Type B pancreatic cell (in vitro differentiated cells): Measurements from ENCODE around the gene NRIP3. TPM values are rescaled to one million over a fixed set of nuclear protein-coding genes. Genes with fewer than 3 reads are reported as not detected.
"Not testable (repeated sequence)": the region's sequence is repeated elsewhere in the genome, so short reads cannot be mapped to it uniquely, and the experiment has no call there.

Source experiments
- DNase-seq: peaks from one replicate; pipeline ENCODE4 v3.0.0; 2021; ENCODE audit warnings: mixed read lengths; ENCODE audit not compliant: unreplicated experiment; ENCODE audit errors: extremely low spot score
- H3K27ac Mint-ChIP-seq: 2 replicates; pipeline ENCODE4 v1.8.0; 2021; ENCODE audit warnings: mild to moderate bottlenecking, mixed read lengths
- H3K27me3 Mint-ChIP-seq: 2 replicates; pipeline ENCODE4 v1.8.0; 2021; ENCODE audit warnings: mixed read lengths
- H3K36me3 Mint-ChIP-seq: 2 replicates; pipeline ENCODE4 v1.8.0; 2021; ENCODE audit warnings: mixed read lengths
- H3K4me1 Mint-ChIP-seq: one replicate; pipeline ENCODE4 v1.8.0; 2021; ENCODE audit warnings: mixed read lengths; ENCODE audit not compliant: unreplicated experiment
- H3K4me3 Mint-ChIP-seq: 2 replicates; pipeline ENCODE4 v1.8.0; 2021; ENCODE audit warnings: mild to moderate bottlenecking, mixed read lengths
- H3K9me3 Mint-ChIP-seq: 2 replicates; pipeline ENCODE4 v1.8.0; 2021; ENCODE audit warnings: mixed read lengths
- CTCF ChIP-seq: fragments of 200-600 bp; sonication (generic); conservative IDR thresholded peaks from 2 replicates; pipeline ENCODE4 v1.5.0; 2021; ENCODE audit warnings: antibody characterized with exemption, mild to moderate bottlenecking
- total RNA-seq: library from RNA; stranded (reverse); gene quantifications from 2 replicates; pipeline ENCODE4 v1.2.1, GENCODE V29; 2021; ENCODE audit warnings: low replicate concordance

NRIP3 gene
- total RNA-seq, 1 donor from 2014 or later = 0.92 TPM

GRCh38 chr11:8942518-8943066, 61.2 kb downstream of the NRIP3 start, which contains the start of gene ASCL3:
ASCL3 (minus strand) TSS chr11:8943016; CDS start chr11:8938161, 4,855 bp downstream.
- H3K4me1 Mint-ChIP-seq = no peaks in the 10 kb centered on the region
- no peak within 1 kb of the TSS for H3K4me3 Mint-ChIP-seq
- H3K36me3 Mint-ChIP-seq = no peaks in the 10 kb centered on the region
- DNase-seq = no peak
- H3K27ac Mint-ChIP-seq = no peak within 1 kb of the TSS
- no peaks in the 10 kb centered on the region for H3K9me3 Mint-ChIP-seq
- TF ChIP-seq CTCF = no peak
- H3K27me3 Mint-ChIP-seq = no peaks in the 10 kb centered on the region

- TF ChIP-seq CTCF = no peak
- H3K4me1 Mint-ChIP-seq = no peaks in the 10 kb centered on the region
- no peak for DNase-seq
- no peak overlapping the region for H3K27ac Mint-ChIP-seq
- H3K36me3 Mint-ChIP-seq = no peaks in the 10 kb centered on the region
- H3K4me3 Mint-ChIP-seq = no peak overlapping the region
- H3K9me3 Mint-ChIP-seq = no peaks in the 10 kb centered on the region
- no peaks in the 10 kb centered on the region for H3K27me3 Mint-ChIP-seq
Observed at GRCh38 chr11:8941341-8942103, 62.3 kb downstream of the NRIP3 start.

- Mint-ChIP-seq H3K27ac (no peak overlapping the region), H3K4me3 (no peak overlapping the region), H3K27me3 (no peaks in the 10 kb centered on the region), H3K9me3 (no peaks in the 10 kb centered on the region), H3K4me1 (peaks cover 10% of the 10 kb centered on the region), H3K36me3 (no peaks in the 10 kb centered on the region)
- DNase-seq = no peak
- TF ChIP-seq CTCF = no peak
Observed at GRCh38 chr11:8937659-8938058, 66.1 kb downstream of the NRIP3 start.

GRCh38 chr11:8937159-8937558, 66.6 kb downstream of the NRIP3 start:
- Mint-ChIP-seq H3K9me3 (no peaks in the 10 kb centered on the region), H3K36me3 (no peaks in the 10 kb centered on the region), H3K27me3 (no peaks in the 10 kb centered on the region), H3K4me1 (peaks cover 14% of the 10 kb centered on the region), H3K4me3 (no peak overlapping the region), H3K27ac (no peak overlapping the region)
- no peak for TF ChIP-seq CTCF
- no peak for DNase-seq

GRCh38 chr11:8935789-8936188, 68.0 kb downstream of the NRIP3 start:
- not testable (repeated sequence) for H3K9me3 Mint-ChIP-seq, H3K36me3 Mint-ChIP-seq, H3K4me3 Mint-ChIP-seq, DNase-seq, H3K27me3 Mint-ChIP-seq
- H3K27ac Mint-ChIP-seq = peak overlapping the region; percentile 92
- peaks cover 14% of the 10 kb centered on the region for H3K4me1 Mint-ChIP-seq

GRCh38 chr11:8934742-8935488, 68.9 kb downstream of the NRIP3 start:
- Mint-ChIP-seq H3K27ac (peak overlapping the region; percentile 92), H3K27me3 (no peaks in the 10 kb centered on the region), H3K4me3 (peak overlapping the region; percentile 69), H3K4me1 (peaks cover 14% of the 10 kb centered on the region), H3K36me3 (no peaks in the 10 kb centered on the region), H3K9me3 (no peaks in the 10 kb centered on the region)
- TF ChIP-seq CTCF = no peak
- DNase-seq = no peak
